Right atrium auricular region (tissue), 2 donors: ENCODE data around the gene EFHD2. TPM values are rescaled to one million over a fixed set of nuclear protein-coding genes. Genes with fewer than 3 reads are reported as not detected.

Source experiments
- DNase-seq: peaks from one replicate; pipeline ENCODE4 v3.0.0-alpha.2; 2019; ENCODE audit warnings: low spot score
- H3K27ac ChIP-seq, 2 donors: fragments of 200-600 bp; sonication (generic); 1 replicate in 1 of 2; 2 replicates in 1 of 2; pipeline ENCODE4 v1.5.1; 2016 to 2019
- H3K27me3 ChIP-seq, 2 donors: fragments of 200-600 bp; sonication (generic); one replicate each; pipeline versions ENCODE4 v1.5.1 to v1.6.0; 2017 to 2019
- H3K36me3 ChIP-seq: fragments of 200-600 bp; sonication (generic); one replicate; pipeline ENCODE4 v1.5.1; 2016
- H3K4me1 ChIP-seq, 2 donors: fragments of 200-600 bp; sonication (generic); one replicate each; pipeline versions ENCODE4 v1.5.1 to v1.6.0; 2017 to 2019
- H3K4me3 ChIP-seq, 2 donors: fragments of 200-600 bp; sonication (generic); 1 replicate in 1 of 2; 2 replicates in 1 of 2; pipeline ENCODE4 v1.5.1; 2017 to 2019; ENCODE audit warnings: mild to moderate bottlenecking in 1 of 2, moderate library complexity in 1 of 2
- H3K9me3 ChIP-seq, 2 donors: fragments of 200-600 bp; sonication (generic); one replicate each; pipeline ENCODE4 v1.5.1; 2019
- CTCF ChIP-seq, 2 donors: fragments of 200-600 bp; sonication (generic); IDR thresholded peaks; one replicate each; pipeline ENCODE4 v1.5.1; 2019; ENCODE audit warnings: antibody characterized with exemption in 2 of 2
- total RNA-seq, 2 donors: library from RNA; depleted of rRNA; stranded (reverse); fragments of >200 nt; gene quantifications; one replicate each; pipeline ENCODE4 v1.1.0, GENCODE V29; 2016

The EFHD2 gene
- 10 to 100 TPM; 13.7 to 23.9 TPM for total RNA-seq

GRCh38 chr1:15409388-15410222, at the start of gene EFHD2:
Gene EFHD2 (plus strand): TSS chr1:15409888. CDS start chr1:15409972, 84 bp downstream.
- no peaks in the 10 kb centered on the region for H3K36me3 ChIP-seq
- peak within 1 kb of the TSS; percentile 80 to 81 for H3K4me3 ChIP-seq
- peak within 1 kb of the TSS; percentile 8 to 69 for H3K27ac ChIP-seq
- DNase-seq, result peak; percentile 80
- TF ChIP-seq CTCF (IDR thresholded peaks at IDR 0.05), result no peak
- H3K4me1 ChIP-seq, result peaks cover 0 to 55% of the 10 kb centered on the region in 2 donors
- no peaks in the 10 kb centered on the region for H3K27me3 ChIP-seq
- H3K9me3 ChIP-seq, result no peaks in the 10 kb centered on the region

- DNase-seq, result no peak
- Histone ChIP-seq H3K27ac (no peak overlapping the region), H3K27me3 (no peaks in the 10 kb centered on the region), H3K4me3 (no peak overlapping the region), H3K9me3 (no peaks in the 10 kb centered on the region), H3K36me3 (no peaks in the 10 kb centered on the region), H3K4me1 (no peaks in the 10 kb centered on the region)
- no peak for TF ChIP-seq CTCF (IDR thresholded peaks at IDR 0.05)
These were observed 49.0 kb upstream of the EFHD2 start for GRCh38 chr1:15360700-15361099.

- DNase-seq, result no peak
- Histone ChIP-seq H3K4me1 (no peaks in the 10 kb centered on the region), H3K27me3 (no peaks in the 10 kb centered on the region), H3K27ac (no peak overlapping the region), H3K4me3 (no peak overlapping the region), H3K36me3 (no peaks in the 10 kb centered on the region), H3K9me3 (no peaks in the 10 kb centered on the region)
- TF ChIP-seq CTCF (IDR thresholded peaks at IDR 0.05), result no peak
These were observed 47.5 kb upstream of the EFHD2 start for GRCh38 chr1:15362096-15362736.

GRCh38 chr1:15362737-15363128, 47.0 kb upstream of the EFHD2 start:
- no peak for TF ChIP-seq CTCF (IDR thresholded peaks at IDR 0.05)
- Histone ChIP-seq H3K27me3 (no peaks in the 10 kb centered on the region), H3K27ac (no peak overlapping the region), H3K36me3 (no peaks in the 10 kb centered on the region), H3K4me1 (no peaks in the 10 kb centered on the region), H3K4me3 (no peak overlapping the region), H3K9me3 (no peaks in the 10 kb centered on the region)
- DNase-seq, result no peak

- Histone ChIP-seq H3K9me3 (no peaks in the 10 kb centered on the region), H3K36me3 (no peaks in the 10 kb centered on the region), H3K4me3 (no peak overlapping the region), H3K27ac (no peak overlapping the region), H3K4me1 (no peaks in the 10 kb centered on the region), H3K27me3 (no peaks in the 10 kb centered on the region)
- no peak for TF ChIP-seq CTCF (IDR thresholded peaks at IDR 0.05)
- DNase-seq, result no peak
These were observed 44.9 kb upstream of the EFHD2 start for GRCh38 chr1:15364740-15365139.
